GM20431 (cell line): ENCODE results near the gene EPHA4.

Source experiments
- in situ Hi-C: fragments of 300-500 bp; cut with MseI, MboI; formaldehyde crosslinking; loops from one replicate; pipeline ENCODE4 v1.15.0; 2020; ENCODE audit warnings: low sequenced_read_pairs; ENCODE audit not compliant: unreplicated experiment

Gene EPHA4

DNA sequence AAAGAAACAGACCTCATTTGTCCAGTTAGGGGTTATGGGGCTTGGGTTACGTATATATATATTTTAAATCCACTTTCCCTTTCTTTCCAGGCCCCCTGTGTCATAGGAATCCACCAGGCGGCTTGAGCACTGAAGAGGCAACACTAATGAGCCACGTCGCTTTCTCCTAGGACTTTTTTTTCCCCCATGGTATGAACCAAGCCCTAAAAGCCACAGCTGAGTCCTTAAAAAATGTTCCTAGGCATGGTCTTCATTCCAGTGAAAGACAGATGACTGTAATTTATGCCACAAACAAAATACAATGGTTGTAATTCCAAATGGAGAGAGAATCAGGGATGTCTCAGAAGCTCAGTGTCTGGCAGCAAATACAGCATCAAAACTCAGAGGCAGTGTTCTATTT is 146.8 kb downstream of the EPHA4 start:
- in situ Hi-C loops, result no loop called here

DNA sequence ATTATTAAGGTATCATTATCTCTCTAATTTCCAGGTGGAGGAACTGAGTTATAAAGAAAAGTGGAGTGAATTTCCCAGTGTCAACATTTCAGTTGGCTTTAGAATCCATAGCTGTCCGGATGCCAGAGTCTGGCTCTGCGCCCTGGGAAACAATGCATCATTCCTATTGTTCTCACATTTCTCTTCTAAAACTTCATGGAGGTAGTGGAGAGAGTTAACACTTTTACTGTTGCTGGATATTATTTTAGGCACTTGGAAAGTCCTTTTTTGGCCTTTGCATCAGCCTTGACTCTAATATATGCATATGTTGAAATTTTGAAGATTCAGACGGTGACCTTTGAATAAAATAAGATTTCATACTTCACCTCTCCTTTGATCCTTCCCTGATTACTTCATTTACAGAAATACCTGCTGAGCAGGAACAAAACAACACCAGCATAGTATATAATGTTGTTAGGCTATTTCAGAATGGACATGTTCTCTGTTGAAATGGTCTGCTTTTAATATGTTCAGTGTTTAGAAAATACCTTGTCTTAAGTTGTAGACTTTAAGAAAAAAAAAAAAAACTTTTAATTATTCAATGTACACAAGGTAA is 148.8 kb downstream of the EPHA4 start:
- in situ Hi-C loops, result no loop called here

DNA sequence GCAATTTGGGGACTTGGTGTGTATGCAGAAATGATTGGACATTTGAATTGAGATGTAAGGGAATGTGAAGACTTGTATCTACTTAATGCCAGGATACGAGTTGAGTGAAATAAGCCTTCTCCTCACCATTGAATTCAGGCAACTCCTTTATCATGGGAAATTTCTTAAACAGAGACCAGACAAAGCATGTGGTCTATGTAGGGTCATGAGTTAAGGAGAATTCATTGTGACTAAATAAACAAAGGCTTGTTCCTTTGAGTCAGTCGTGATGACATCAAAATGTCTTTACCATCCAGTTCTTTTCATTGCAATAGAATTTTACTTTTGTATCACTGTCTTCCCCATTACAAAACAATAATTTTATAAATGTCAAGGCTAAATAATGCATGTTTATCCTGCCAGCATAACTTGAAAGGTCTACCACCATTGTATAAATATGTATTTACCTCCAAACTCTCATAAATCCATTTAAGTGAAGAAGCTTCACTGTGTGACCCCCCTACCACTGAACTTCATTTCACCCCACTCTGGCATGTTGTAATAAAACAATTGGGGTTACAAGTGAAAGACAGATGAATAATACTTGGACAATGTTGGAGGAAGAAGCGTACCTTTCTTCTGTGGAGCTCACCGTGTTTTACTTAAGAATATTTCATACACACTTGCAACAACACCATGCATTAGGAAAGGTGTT is 149.4 kb downstream of the EPHA4 start:
- in situ Hi-C loops, result no loop called here

DNA sequence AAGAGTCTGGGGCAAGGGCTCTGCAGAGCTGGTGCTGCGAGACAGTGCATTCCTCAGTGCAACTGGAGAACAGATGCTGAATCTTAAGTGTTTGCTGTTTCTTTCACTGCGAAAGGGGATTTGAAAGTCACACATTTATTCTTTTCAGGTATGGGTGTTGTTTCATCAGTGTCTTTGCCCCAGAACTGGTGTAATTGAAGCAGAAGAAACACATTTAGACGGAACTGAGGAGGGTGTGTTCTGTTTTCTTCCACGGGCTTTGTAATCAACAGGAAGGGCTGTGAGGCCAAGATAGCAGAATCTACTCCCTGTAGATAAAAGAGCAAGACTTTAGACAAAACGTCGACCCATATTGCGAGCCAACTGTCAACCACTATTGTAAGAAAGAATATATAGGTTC is 151.9 kb downstream of the EPHA4 start:
- in situ Hi-C loops, result no loop called here

DNA sequence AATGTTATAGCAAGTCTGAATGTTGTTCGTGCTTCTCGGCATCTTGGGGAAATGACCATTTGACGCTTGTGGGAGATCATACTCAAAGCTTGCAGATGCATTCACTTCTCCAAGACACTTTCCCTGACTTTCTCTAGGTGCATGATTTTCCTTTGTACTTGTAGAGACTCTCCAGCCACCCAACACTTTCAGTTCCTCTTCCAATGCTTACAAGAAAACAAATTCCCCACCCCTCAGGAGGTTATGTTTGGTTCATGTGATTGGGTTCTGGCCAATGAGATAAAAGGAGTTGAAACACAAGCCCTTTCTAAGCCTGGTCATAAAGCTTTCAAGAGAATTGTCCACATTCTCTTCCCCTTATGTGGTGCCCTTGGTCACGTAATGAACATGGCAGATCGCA is 156.3 kb downstream of the EPHA4 start:
- in situ Hi-C loops, result no loop called here

DNA sequence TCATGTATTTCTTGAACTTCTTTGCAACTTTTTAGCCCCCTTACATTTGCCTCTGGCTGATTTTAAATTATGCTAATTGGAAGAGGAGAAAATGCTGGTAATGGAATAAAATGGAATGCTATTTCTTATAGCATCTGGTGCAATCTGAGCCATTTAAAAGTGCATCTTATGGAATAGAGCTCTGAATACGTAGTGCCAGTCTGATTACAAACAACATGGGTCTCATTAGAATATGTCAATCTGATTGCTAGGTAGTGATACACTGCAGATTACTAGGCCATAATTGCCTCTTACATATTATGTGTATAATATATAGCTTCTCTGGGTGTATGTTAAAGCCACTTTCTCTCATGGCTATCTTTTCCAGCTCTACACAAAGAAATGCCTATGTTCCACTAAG is 159.1 kb downstream of the EPHA4 start:
- in situ Hi-C loops, result no loop called here

DNA sequence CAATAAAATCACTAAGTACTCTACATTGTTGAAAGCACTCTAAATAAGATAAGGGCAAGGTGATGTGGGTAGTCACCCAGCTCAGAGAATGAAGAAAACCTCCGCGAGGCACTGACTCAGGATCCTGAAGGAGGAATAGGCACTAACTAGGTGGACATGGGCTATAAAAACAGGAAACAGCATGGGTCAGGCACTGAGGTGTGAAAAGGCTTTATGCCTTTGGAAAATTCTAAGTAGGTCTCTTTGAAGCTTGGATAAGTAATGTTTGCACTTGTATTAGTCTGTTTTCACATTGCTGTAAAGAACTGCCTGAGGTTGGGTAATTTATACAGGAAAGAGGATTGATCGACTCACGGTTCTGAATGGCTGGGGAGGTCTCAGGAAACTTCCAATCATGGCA is 161.6 kb downstream of the EPHA4 start:
- in situ Hi-C loops, result no loop called here

DNA sequence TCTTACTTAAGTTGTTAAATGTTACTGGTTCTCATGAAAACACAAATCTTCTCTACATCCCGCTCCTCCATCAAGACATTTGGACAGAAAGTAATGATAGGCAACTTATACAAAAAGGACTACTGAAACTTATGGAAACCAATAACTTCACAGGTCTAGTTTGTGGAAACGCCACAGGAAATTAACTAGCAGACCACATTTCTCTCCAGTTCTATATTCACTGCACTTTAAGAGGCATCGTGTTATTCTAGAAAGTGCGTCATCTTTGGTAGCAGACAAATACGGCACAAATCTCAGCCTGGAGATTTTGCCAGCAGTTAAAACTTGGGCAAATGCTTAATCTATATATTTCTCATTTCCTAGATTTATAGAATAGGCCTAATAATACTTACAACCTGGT is 164.3 kb downstream of the EPHA4 start:
- in situ Hi-C loops, result no loop called here

DNA sequence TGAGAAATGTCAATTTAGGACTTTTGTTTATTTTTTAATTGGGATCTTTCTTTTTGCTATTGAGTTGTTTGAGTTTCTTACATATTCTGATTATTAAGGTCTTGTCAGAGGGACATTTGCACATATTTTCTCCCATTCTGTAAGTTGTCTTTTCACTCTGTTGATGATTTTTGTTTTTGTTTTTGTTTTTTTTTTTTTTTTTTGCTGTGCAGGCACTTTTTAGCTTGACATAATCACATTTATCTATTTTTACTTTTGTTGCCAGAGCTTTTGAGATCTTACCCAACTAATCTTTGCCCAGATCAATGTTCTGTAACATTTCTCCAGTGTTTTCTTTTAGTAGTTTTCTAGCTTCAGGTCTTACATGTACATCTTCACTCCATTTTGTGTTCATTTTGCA is 166.6 kb downstream of the EPHA4 start:
- in situ Hi-C loops, result no loop called here

DNA sequence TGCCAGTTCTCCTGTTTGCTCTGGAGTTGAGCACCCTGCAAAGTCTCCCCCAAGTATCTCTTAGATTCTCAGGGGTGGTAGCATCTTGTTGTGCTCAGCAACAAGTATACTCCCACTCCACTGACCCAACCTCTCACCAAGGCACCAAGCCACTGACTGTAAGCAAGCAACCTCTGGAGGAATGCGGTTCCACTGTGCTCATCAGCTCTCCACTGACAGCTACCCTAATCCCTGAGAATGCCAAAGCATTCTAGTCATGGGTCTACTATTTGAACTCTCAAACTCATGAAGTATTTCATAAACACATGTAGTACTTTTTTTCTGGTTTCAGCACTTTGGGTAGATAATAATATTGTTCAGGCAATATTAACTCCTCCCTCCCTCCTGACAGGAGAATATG is 170.0 kb downstream of the EPHA4 start:
- in situ Hi-C loops, result no loop called here

DNA sequence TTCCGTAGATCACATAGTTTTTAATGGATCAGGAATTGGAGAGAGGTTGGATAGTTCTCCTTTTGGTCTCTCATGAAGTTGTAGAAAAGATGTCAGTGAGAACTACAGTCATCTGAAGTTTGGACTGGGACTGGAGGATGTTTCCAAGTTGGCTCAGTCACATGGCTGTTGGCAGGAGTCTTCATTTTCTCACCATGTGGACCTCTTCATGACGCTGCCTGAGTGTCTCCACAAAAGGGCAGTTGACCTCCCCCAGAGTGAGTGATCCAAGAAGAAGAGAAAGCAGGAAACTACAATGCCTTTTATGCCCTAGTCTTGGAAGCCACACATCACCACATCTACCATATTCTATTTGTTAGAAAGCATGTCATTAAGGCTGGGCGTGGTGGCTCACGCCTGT is 171.7 kb downstream of the EPHA4 start:
- in situ Hi-C loops, result no loop called here

DNA sequence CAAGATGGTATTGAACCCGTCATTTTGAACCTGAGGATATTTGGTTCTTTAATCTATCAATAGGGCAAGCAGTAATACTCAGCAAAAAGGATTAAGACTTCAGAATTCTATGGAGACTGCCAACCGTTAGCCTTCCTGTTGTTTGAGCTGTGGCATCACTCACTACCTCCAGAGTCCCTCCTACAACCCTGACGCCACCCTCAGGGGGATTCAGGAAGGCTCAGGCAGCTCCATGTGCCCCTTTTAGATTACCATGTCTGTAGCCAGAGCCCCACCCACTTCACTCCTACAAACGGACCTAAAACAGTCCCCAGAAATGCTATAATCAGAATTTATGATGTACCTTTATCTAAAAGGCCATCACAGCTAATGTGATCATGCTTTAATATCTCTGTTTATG is 172.9 kb downstream of the EPHA4 start:
- in situ Hi-C loops, result no loop called here

DNA sequence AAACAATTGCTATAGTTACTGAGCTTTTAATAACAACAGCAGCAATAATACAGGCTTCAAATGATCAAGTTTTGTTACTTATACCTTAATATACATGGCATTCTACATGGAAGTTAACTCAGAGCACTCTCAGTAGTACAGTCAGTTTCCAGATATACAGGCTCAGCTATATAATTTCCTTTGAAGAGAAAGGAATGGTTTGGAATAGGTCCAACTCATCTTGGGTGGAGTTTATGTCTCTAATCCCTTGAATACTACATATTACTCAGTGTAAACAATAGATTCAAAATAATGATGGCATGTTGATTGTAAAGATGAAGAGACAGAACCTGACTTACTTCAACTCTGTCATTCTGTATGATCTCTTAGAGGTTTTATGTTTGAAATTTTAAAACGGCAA is 174.9 kb downstream of the EPHA4 start:
- in situ Hi-C loops, result no loop called here

DNA sequence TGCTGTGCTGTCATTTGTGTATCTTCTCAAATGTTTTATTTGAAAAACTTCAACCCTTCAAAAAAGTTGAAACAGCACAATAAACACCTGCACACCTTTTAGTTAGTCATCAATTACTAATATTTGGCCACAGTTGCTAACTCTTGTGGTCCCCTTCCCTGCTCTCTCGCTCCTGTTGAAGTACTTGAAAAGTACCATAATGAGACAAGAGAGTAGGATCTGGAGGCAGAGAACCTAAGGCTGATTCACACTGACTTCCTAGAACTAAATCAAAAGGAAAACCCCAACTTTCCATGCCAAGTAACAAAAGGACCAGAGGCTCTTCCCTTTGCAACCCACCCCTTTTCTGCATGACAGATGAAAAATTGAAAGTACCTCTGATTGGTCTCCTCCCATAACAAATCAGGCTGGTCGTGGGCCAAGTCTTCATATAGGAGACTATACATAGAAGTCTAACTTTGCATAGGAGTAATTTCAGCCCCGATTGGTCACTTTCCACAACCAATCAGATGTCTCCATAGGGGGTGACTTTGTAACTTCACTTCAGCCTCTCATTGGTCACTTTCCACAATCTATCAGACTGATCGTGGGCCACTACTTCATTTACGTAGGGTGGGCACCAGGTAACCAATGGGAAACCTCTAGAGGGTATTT is 179.7 kb downstream of the EPHA4 start:
- in situ Hi-C loops, result no loop called here

DNA sequence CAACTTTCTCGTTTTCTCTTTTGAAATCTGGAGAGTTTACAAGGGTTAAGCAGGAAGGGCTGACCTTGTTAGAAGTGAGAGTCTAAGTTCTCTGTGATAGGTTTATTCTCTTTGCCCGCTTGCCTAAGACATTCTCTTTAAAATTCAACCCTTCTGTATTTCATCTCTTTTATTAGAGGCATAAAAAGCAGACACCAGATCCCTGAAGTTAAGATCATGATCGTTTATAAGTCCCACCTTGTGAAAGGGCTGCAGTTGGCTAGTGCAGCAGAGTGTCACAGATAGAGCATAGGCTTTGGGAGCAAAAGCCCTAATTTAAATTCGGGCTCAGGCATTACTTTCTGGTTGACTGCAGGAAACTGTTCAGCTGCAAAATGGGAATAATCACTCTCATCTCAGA is 181.2 kb downstream of the EPHA4 start:
- in situ Hi-C loops, result no loop called here

DNA sequence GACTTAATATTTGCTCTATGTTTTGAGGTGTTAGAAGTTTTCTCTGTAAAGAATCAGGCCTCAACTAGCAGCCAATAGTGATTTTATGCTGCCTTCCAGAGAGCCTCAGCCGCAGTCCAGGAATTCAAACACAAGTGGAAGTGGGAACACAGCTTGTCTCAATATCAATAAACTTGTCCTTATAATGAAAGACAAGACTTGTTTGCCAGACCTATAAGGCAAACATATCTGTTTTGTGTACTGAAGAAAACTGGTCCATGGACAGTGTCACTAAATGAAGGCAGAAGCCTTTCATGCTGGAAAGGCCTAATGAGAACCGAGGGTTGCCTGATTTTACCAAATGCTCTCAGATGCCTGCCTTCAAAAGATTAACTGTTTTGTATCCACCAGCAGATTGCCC is 182.2 kb downstream of the EPHA4 start:
- in situ Hi-C loops, result no loop called here

DNA sequence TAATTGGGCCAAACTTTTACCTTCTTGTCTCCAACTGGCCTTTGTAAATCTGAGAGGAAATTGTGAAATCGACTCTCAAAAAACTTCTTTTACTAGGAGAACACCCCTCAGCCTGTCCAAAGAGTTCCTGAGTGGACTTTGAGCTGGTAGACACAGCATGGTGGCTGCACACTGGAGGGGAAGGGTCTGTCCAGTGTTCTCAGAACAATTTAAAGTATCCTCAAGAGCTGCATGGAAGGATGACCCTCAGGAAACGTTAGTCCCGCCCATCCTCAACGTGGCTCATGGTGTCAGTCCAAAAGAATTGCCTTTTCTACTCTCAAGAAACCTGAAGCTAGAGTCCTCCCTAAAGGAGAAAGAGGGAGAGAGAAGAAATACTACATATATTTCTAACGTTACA is 182.7 kb downstream of the EPHA4 start:
- in situ Hi-C loops, result no loop called here

DNA sequence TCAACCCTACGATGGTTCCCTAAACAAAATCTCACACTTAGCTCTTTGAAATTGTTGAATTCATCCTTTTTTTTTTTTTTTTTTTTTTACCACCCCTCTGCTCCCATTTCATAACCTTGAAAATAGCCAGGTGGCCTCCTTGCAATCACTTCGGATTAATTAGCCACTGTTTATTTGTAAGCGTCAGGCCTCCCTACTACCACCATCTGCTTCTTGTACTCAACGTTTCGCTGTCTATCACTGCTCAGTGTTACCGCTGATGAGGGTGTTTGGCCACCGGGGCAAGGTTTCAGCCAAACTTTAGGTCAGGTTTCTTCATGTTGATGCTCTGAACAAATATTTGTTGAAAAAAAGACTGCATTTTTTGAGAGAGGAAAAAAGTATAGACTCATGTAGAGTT is 183.2 kb downstream of the EPHA4 start:
- in situ Hi-C loops, result no loop called here

DNA sequence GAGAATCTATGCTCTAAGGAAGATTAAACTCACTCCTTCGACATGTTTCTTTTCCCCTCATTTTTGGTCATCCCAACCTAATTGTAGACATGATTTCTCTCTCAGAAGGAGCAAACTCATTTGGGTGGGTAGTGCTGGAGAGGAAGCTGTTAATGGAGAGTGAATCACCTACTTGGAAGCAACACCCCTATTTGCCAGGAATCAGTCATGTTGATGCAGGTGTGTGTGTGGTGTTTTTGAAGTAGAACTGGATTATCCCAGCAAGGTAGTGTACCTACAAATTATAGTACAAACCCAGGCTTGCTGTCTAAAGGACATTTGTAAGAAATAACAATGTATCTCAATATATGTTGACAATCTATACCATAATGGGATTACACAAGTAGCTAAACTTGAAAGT is 186.4 kb downstream of the EPHA4 start:
- in situ Hi-C loops, result no loop called here

DNA sequence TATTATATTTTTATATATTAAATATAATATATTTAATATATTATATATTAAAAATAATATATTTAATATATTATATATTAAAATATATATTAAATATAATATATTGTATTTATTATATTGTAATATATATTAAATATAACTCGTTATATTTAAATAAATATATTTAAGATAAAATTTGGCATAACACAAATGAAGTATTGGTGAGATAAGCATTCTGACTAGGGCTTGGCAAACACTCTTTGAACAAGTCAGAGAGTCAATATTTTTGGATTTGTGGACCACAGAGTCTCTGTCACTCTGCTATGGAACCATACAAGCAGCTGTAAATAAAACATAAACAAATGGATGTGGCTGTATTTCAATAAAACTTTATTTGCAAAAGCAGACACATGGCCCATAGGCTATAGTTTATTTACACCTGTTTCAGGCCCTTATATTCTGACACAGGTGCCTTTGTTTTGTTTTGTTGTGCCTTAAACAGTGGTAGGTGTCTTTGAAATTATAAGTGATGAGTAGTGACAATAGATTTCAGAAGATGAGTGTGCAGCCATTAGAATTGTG is 190.1 kb downstream of the EPHA4 start:
- in situ Hi-C loops, result no loop called here

DNA sequence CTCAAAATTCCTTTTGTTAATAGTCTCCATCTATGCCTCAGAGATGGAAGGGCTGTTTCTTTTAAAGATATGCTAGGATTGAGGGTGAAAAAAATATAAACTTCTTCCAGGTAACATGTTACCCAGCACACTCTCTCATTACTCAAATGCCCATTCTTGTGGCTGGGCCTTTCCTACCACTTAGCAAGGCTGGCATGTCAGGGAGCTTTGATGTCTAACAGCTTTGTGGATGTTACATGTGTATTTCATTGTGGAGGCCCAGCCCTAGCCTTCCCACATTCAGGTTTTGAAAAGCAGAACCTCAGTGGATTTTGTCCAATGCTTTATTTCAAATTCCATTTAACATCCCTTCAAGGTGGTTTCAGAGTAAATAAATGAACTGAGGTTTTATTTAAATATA is 191.4 kb downstream of the EPHA4 start:
- in situ Hi-C loops, result no loop called here

DNA sequence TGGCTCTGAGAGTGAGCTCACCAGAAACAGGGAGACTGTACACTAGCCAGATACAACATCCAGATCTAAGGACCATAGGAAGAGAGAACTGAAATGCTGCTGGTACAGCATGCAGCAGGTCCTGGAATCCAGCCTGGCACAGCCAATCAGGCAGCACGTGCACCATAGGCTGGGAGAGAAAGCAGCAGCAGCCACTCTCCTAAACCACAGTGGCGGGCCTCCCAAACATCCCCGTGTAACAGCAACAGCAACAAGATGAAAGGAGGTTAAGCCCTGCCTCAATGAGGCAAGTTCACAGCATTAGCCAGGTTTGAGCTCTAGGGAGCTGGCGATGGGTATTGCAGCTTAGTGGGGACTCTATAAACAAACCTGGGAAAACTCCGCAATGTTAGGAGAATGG is 192.0 kb downstream of the EPHA4 start:
- in situ Hi-C loops, result no loop called here
